GM23338 (cell line): ENCODE results near the gene RBM28.

Experiments used
- CREB1 ChIP-seq: fragments of 250-450 bp; sonication (Bioruptor Pico); IDR thresholded peaks from 2 replicates; pipeline ENCODE4 v1.5.0; 2020; ENCODE audit warnings: low read depth, mild to moderate bottlenecking, moderate library complexity
- CTCF ChIP-seq, 2 experiments: fragments of 200-600 bp in 1 of 2; sonication (generic) in 1 of 2; conservative IDR thresholded peaks; 2 replicates each; pipeline versions ENCODE4 v1.5.1 to v1.6.1; 2016 to 2017; ENCODE audit warnings: antibody characterized with exemption in 2 of 2, low read depth in 2 of 2, mild to moderate bottlenecking in 2 of 2, moderate library complexity in 1 of 2
- ETS1 ChIP-seq: IDR thresholded peaks from 2 replicates; pipeline ENCODE4 v1.6.1; 2016; ENCODE audit warnings: antibody characterized with exemption
- EZH2 ChIP-seq: fragments of 200-600 bp; sonication (generic); IDR thresholded peaks from one replicate; pipeline ENCODE4 v1.8.0; 2017; ENCODE audit warnings: antibody characterized with exemption, mild to moderate bottlenecking, low read depth; ENCODE audit not compliant: unreplicated experiment
- EZH2phosphoT487 ChIP-seq: fragments of 200-600 bp; sonication (generic); IDR thresholded peaks from one replicate; pipeline ENCODE4 v1.8.1; 2018; ENCODE audit warnings: antibody characterized with exemption; ENCODE audit not compliant: unreplicated experiment
- JUNB ChIP-seq: IDR thresholded peaks from one replicate; pipeline ENCODE4 v1.6.1; 2016; ENCODE audit warnings: antibody characterized with exemption; ENCODE audit not compliant: unreplicated experiment
- NANOG ChIP-seq: IDR thresholded peaks from 2 replicates; pipeline ENCODE4 v1.6.1; 2016; ENCODE audit warnings: antibody characterized with exemption, borderline replicate concordance
- POLR2AphosphoS5 ChIP-seq: IDR thresholded peaks from 2 replicates; pipeline ENCODE4 v1.6.1; 2016; ENCODE audit warnings: antibody characterized with exemption, low read depth
- REST ChIP-seq: IDR thresholded peaks from one replicate; pipeline ENCODE4 v1.6.1; 2018; ENCODE audit warnings: antibody characterized with exemption; ENCODE audit not compliant: unreplicated experiment
- STAT1 ChIP-seq: IDR thresholded peaks from one replicate; pipeline ENCODE4 v1.6.1; 2016; ENCODE audit warnings: antibody characterized with exemption; ENCODE audit not compliant: unreplicated experiment
- ZNF331 ChIP-seq: fragments of 250-450 bp; sonication (Bioruptor Pico); IDR thresholded peaks from 2 replicates; pipeline ENCODE4 v1.5.0; 2020; ENCODE audit warnings: low read depth, mild to moderate bottlenecking, moderate library complexity
- ZNF462 ChIP-seq: fragments of 250-450 bp; sonication (Bioruptor Pico); IDR thresholded peaks from 2 replicates; pipeline ENCODE4 v1.5.0; 2020; ENCODE audit warnings: mild to moderate bottlenecking, moderate library complexity

- TF ChIP-seq CTCF (conservative IDR thresholded peaks at IDR 0.05; ENCODE audit: low read depth in 2 of 2) (no peak), JUNB (no peak), EZH2phosphoT487 (no peak), REST (no peak), EZH2 (no peak), POLR2AphosphoS5 (no peak), STAT1 (no peak), ETS1 (no peak), CREB1 (CRISPR knock-in tag) (no peak), NANOG (no peak), ZNF331 (CRISPR knock-in tag) (no peak), ZNF462 (CRISPR knock-in tag) (no peak)
Measured at GRCh38 chr7:128257458-128257857, 86.2 kb downstream of the RBM28 start.
